NCI-H510A treated with DMSO at 0.1 percent for 48 hours (cell line): Measurements from ENCODE around the gene CNTN5.

Source experiments
- DNase-seq: peaks from one replicate; lab custom pipeline; 2025; lab: John Stamatoyannopoulos, UW

Gene CNTN5

GRCh38 chr11:99406345-99406744, 385.6 kb downstream of the CNTN5 start:
- DNase-seq: no peak

- DNase-seq: no peak
Measured at GRCh38 chr11:99410636-99411035, 389.9 kb downstream of the CNTN5 start.

- no peak for DNase-seq
Measured at GRCh38 chr11:99418927-99419720, 398.4 kb downstream of the CNTN5 start.

- no peak for DNase-seq
Measured at GRCh38 chr11:99419991-99420390, 399.2 kb downstream of the CNTN5 start.

GRCh38 chr11:99422581-99423427, 402.1 kb downstream of the CNTN5 start:
- no peak for DNase-seq

- no peak for DNase-seq
Measured at GRCh38 chr11:99423428-99423983, 402.8 kb downstream of the CNTN5 start.

GRCh38 chr11:99424313-99425084, 403.8 kb downstream of the CNTN5 start:
- DNase-seq: no peak

GRCh38 chr11:99425596-99425995, 404.8 kb downstream of the CNTN5 start:
- no peak for DNase-seq

GRCh38 chr11:99432677-99433076, 411.9 kb downstream of the CNTN5 start:
- no peak for DNase-seq

- no peak for DNase-seq
Measured at GRCh38 chr11:99443276-99443675, 422.5 kb downstream of the CNTN5 start.

- DNase-seq: no peak
Measured at GRCh38 chr11:99446400-99446799, 425.7 kb downstream of the CNTN5 start.

GRCh38 chr11:99449345-99449744, 428.6 kb downstream of the CNTN5 start:
- no peak for DNase-seq

- no peak for DNase-seq
Measured at GRCh38 chr11:99452075-99452474, 431.3 kb downstream of the CNTN5 start.

GRCh38 chr11:99461913-99462312, 441.2 kb downstream of the CNTN5 start:
- DNase-seq: no peak

- DNase-seq: no peak
Measured at GRCh38 chr11:99464985-99465384, 444.2 kb downstream of the CNTN5 start.

- DNase-seq: no peak
Measured at GRCh38 chr11:99489581-99489980, 468.8 kb downstream of the CNTN5 start.

GRCh38 chr11:99494065-99494464, 473.3 kb downstream of the CNTN5 start:
- no peak for DNase-seq

- no peak for DNase-seq
Measured at GRCh38 chr11:99501655-99502054, 480.9 kb downstream of the CNTN5 start.

- no peak for DNase-seq
Measured at GRCh38 chr11:99505316-99505715, 484.6 kb downstream of the CNTN5 start.

GRCh38 chr11:99505831-99506230, 485.1 kb downstream of the CNTN5 start:
- DNase-seq: no peak

GRCh38 chr11:99509863-99510262, 489.1 kb downstream of the CNTN5 start:
- DNase-seq: no peak

GRCh38 chr11:99513368-99513767, 492.6 kb downstream of the CNTN5 start:
- no peak for DNase-seq
